ENCODE measurements around the gene COIL.

GRCh38 chr17:56982312-56982711, 21.5 kb upstream of the COIL start:
- TF ChIP-seq ZNF280D (CRISPR knock-in tag; IDR thresholded peaks at IDR 0.05) (no peak), MXI1 (IDR thresholded peaks at IDR 0.05; ENCODE audit: borderline replicate concordance, low read depth, low read length) (no peak), STAT5B (CRISPR knock-in tag; IDR thresholded peaks at IDR 0.05) (no peak), ZNF225 (CRISPR knock-in tag; IDR thresholded peaks at IDR 0.05) (no peak)
